Suprapubic skin (tissue), 4 donors: ENCODE data around the gene ZNF385D. TPM values are rescaled to one million over a fixed set of nuclear protein-coding genes. Genes with fewer than 3 reads are reported as not detected.

Source experiments
- DNase-seq, 2 donors: peaks; one replicate each; pipeline ENCODE4 v3.0.0-alpha.2; 2019; ENCODE audit warnings: low spot score in 2 of 2
- H3K27ac ChIP-seq: fragments of 200-600 bp; sonication (generic); one replicate; pipeline ENCODE4 v1.5.1; 2019
- H3K27me3 ChIP-seq: fragments of 200-600 bp; sonication (generic); one replicate; pipeline ENCODE4 v1.5.1; 2019
- H3K36me3 ChIP-seq: fragments of 200-600 bp; sonication (generic); one replicate; pipeline ENCODE4 v1.5.1; 2019
- H3K4me1 ChIP-seq: fragments of 200-600 bp; sonication (generic); one replicate; pipeline ENCODE4 v1.5.1; 2019
- H3K4me3 ChIP-seq: fragments of 200-600 bp; sonication (generic); one replicate; pipeline ENCODE4 v1.5.1; 2019; ENCODE audit warnings: mild to moderate bottlenecking
- H3K9me3 ChIP-seq: fragments of 200-600 bp; sonication (generic); one replicate; pipeline ENCODE4 v1.5.1; 2019
- EP300 ChIP-seq: sonication (generic); formaldehyde crosslinking; IDR thresholded peaks from one replicate; pipeline ENCODE4 v1.6.1; 2017; ENCODE audit warnings: antibody characterized with exemption
- POLR2A ChIP-seq, 2 donors: fragments of 450-650 bp; IDR thresholded peaks; one replicate each; pipeline ENCODE4 v1.6.1; 2017; ENCODE audit warnings: antibody characterized with exemption in 2 of 2, mild to moderate bottlenecking in 2 of 2, moderate library complexity in 2 of 2
- POLR2AphosphoS5 ChIP-seq, 3 donors: sonication (generic); formaldehyde crosslinking; IDR thresholded peaks; one replicate each; pipeline ENCODE4 v1.6.1; 2017; ENCODE audit warnings: antibody characterized with exemption in 3 of 3
- WGBS: methylation state at CpG from one replicate; pipeline ENCODE4 v1.1.5; 2018; 5-methylcytosine and 5-hydroxymethylcytosine counted together
- total RNA-seq, 4 donors: library from RNA; depleted of rRNA; stranded (reverse); fragments of >200 nt; gene quantifications; one replicate each; pipeline ENCODE4 v1.1.0, GENCODE V29; 2016
- TF ChIP-seq, protein P1 (sequence below), 2 donors: fragments of 200-600 bp in 1 of 2; fragments of 450-650 bp in 1 of 2; sonication (generic) in 1 of 2; IDR thresholded peaks; one replicate each; pipeline ENCODE4 v1.5.1; 2016 to 2019; ENCODE audit warnings: antibody characterized with exemption in 2 of 2, mild to moderate bottlenecking in 1 of 2, moderate library complexity in 1 of 2

The ZNF385D gene
- total RNA-seq, 4 donors from 2014 or later, result 0.86 to 3.7 (median 1.6) TPM

DNA sequence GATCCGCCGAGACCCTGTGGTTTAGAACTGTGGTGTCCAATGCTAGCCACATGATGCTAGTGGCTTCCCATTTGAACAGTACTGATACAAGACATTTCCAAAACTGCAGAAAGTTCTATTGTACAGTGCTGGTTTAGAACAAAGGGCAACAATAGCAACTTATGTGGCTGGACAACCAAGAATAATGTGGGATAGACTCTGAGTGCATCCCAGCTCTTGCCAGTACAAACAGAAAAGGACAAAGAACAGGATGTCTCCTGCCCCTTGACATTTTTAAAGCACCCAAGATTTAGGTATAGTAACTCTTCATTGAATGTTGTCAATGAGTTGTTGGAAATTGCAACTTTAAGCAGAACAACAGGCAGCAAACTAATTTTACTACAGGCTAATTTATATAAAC lies 107.3 kb downstream of the ZNF385D start:
- H3K4me3 ChIP-seq, result no peak overlapping the region
- WGBS, result 89% methylated on average over 2 of the region's 2 CpGs
- TF ChIP-seq POLR2A (IDR thresholded peaks at IDR 0.05) (no peak), POLR2AphosphoS5 (IDR thresholded peaks at IDR 0.05) (no peak), EP300 (no peak)
- TF ChIP-seq, protein P1, sequence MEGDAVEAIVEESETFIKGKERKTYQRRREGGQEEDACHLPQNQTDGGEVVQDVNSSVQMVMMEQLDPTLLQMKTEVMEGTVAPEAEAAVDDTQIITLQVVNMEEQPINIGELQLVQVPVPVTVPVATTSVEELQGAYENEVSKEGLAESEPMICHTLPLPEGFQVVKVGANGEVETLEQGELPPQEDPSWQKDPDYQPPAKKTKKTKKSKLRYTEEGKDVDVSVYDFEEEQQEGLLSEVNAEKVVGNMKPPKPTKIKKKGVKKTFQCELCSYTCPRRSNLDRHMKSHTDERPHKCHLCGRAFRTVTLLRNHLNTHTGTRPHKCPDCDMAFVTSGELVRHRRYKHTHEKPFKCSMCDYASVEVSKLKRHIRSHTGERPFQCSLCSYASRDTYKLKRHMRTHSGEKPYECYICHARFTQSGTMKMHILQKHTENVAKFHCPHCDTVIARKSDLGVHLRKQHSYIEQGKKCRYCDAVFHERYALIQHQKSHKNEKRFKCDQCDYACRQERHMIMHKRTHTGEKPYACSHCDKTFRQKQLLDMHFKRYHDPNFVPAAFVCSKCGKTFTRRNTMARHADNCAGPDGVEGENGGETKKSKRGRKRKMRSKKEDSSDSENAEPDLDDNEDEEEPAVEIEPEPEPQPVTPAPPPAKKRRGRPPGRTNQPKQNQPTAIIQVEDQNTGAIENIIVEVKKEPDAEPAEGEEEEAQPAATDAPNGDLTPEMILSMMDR (IDR thresholded peaks at IDR 0.05), result no peak
- peaks cover 5% of the 10 kb centered on the region for H3K9me3 ChIP-seq
- no peak overlapping the region for H3K27ac ChIP-seq
- no peak for DNase-seq
- H3K36me3 ChIP-seq, result no peaks in the 10 kb centered on the region
- H3K27me3 ChIP-seq, result no peaks in the 10 kb centered on the region
- H3K4me1 ChIP-seq, result peaks cover 8% of the 10 kb centered on the region

DNA sequence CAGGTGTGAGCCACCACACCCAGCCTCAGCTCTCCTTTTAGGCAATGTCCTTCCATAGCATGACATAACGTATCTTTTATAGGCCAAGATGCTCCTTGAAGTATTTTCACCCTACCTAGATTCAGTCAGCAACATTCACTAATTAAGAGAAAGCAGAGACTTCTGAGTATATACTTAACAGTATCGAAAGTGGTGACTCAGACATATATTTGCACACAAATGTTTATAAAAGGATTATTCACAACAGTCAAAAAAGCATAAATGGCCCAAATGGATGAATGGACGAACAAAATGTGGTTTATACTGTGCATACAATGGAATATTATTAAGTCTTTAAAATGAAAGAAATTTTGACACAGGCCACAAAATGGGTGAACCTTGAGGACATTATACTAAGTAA lies 108.6 kb downstream of the ZNF385D start:
- peaks cover 5% of the 10 kb centered on the region for H3K9me3 ChIP-seq
- H3K27me3 ChIP-seq, result no peaks in the 10 kb centered on the region
- no peaks in the 10 kb centered on the region for H3K36me3 ChIP-seq
- H3K4me1 ChIP-seq, result peaks cover 8% of the 10 kb centered on the region
- H3K27ac ChIP-seq, result no peak overlapping the region
- H3K4me3 ChIP-seq, result no peak overlapping the region
- DNase-seq, result no peak
- WGBS, result 84% methylated on average over 3 of the region's 3 CpGs
- TF ChIP-seq EP300, result no peak
- TF ChIP-seq, protein P1 (IDR thresholded peaks at IDR 0.05), result no peak
- no peak for TF ChIP-seq POLR2A (IDR thresholded peaks at IDR 0.05)
- TF ChIP-seq POLR2AphosphoS5 (IDR thresholded peaks at IDR 0.05), result no peak

DNA sequence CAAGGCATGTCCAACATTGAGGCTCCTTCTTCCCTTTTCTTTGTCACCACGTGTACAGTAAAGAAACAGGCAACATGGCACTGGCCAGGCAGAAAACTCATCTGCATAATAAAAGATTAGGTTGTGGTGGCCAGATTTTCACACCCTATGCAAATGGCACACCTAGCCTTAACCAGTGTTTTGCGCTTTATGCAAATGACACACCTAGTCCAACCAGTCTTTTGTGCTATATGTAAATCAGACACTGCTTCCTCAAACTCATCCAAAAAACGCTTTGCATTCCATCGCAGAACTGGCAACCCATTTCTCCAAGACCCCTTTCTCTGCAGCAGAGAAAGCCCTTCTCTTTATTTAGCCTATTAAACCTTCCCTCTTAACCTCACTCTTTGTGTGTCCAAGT lies 109.1 kb downstream of the ZNF385D start:
- 82% methylated on average over 4 of the region's 4 CpGs for WGBS
- no peak for TF ChIP-seq POLR2AphosphoS5 (IDR thresholded peaks at IDR 0.05)
- TF ChIP-seq, protein P1 (IDR thresholded peaks at IDR 0.05), result no peak
- no peak for TF ChIP-seq POLR2A (IDR thresholded peaks at IDR 0.05)
- no peak for TF ChIP-seq EP300
- Histone ChIP-seq H3K4me1 (peaks cover 8% of the 10 kb centered on the region), H3K4me3 (no peak overlapping the region), H3K27me3 (no peaks in the 10 kb centered on the region), H3K36me3 (no peaks in the 10 kb centered on the region), H3K27ac (no peak overlapping the region), H3K9me3 (peaks cover 5% of the 10 kb centered on the region)
- no peak for DNase-seq

DNA sequence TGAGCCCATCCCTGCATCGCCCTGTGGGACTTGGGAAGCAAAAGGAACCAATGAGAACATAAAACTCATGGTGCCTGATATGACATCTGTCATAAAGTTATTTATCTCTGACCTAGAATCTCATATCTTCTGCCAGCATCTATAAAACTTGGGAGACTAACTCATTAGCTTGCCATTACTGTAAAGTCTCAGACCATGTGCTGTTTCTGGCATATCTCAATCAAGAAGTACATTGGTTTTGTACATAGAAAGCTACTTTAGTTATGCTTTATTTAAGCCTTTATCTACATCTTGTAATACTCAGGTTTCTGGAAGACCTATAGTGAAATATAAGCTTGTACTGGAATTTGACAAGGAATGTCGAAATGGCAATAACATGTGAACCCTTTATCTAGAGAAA lies 112.5 kb downstream of the ZNF385D start:
- H3K9me3 ChIP-seq, result peaks cover 5% of the 10 kb centered on the region
- no peaks in the 10 kb centered on the region for H3K4me1 ChIP-seq
- WGBS, result 87% methylated on average over 2 of the region's 2 CpGs
- no peaks in the 10 kb centered on the region for H3K27me3 ChIP-seq
- no peaks in the 10 kb centered on the region for H3K36me3 ChIP-seq
- TF ChIP-seq EP300 (no peak), POLR2A (IDR thresholded peaks at IDR 0.05) (no peak), POLR2AphosphoS5 (IDR thresholded peaks at IDR 0.05) (no peak)
- TF ChIP-seq, protein P1 (IDR thresholded peaks at IDR 0.05), result no peak
- H3K4me3 ChIP-seq, result no peak overlapping the region
- H3K27ac ChIP-seq, result no peak overlapping the region
- DNase-seq, result no peak

DNA sequence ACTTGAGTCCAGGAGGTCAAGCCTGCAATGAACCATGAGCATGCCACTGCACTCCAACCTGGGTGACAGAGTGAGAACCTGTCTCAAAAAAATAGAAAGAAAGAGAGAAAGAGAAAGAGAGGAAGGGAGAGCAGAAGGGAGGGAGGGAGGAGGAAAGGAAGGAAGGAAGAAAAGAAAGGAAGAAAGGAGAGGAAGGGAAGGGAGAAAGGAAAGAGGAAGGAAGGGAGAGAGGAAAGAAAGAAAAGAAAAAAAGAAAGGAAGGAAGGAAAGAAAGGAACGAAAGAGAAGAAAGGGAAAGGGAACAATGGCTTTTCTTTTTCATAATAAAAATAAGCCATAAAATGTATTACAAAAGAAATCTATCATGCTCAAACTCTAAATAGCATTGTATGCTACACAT lies 116.9 kb downstream of the ZNF385D start:
- Histone ChIP-seq H3K4me3 (no peak overlapping the region), H3K9me3 (no peaks in the 10 kb centered on the region), H3K27ac (no peak overlapping the region), H3K36me3 (no peaks in the 10 kb centered on the region), H3K4me1 (no peaks in the 10 kb centered on the region), H3K27me3 (no peaks in the 10 kb centered on the region)
- no peak for DNase-seq
- 78% methylated on average over 1 of the region's 1 CpG for WGBS
- TF ChIP-seq EP300 (no peak), POLR2A (IDR thresholded peaks at IDR 0.05) (no peak), POLR2AphosphoS5 (IDR thresholded peaks at IDR 0.05) (no peak)
- TF ChIP-seq, protein P1 (IDR thresholded peaks at IDR 0.05), result no peak
